Fibroblast of skin of scalp (primary cell): ENCODE results near the gene TUT4.

ENCODE experiments used
- DNase-seq: peaks from one replicate; pipeline ENCODE4 v3.0.0-alpha.2; 2013

The TUT4 gene

GRCh38 chr1:52531249-52531872 lies 21.5 kb downstream of the TUT4 start:
- DNase-seq: no peak

- no peak for DNase-seq
These were observed 22.2 kb downstream of the TUT4 start for GRCh38 chr1:52530563-52531144.

GRCh38 chr1:52523376-52523775 lies 29.5 kb downstream of the TUT4 start:
- peak; percentile 45 for DNase-seq

- peak; percentile 76 for DNase-seq
These were observed 32.7 kb downstream of the TUT4 start for GRCh38 chr1:52520148-52520547.

- DNase-seq: no peak
These were observed 33.9 kb downstream of the TUT4 start for GRCh38 chr1:52518962-52519361.

- DNase-seq: no peak
These were observed 40.9 kb downstream of the TUT4 start for GRCh38 chr1:52511851-52512615.

- DNase-seq: no peak
These were observed 41.5 kb downstream of the TUT4 start for GRCh38 chr1:52511439-52511838.

- DNase-seq: no peak
These were observed 45.9 kb downstream of the TUT4 start for GRCh38 chr1:52506920-52507546.

- no peak for DNase-seq
These were observed 46.5 kb downstream of the TUT4 start for GRCh38 chr1:52506349-52506748.

GRCh38 chr1:52504720-52505119 lies 48.2 kb downstream of the TUT4 start:
- no peak for DNase-seq

- no peak for DNase-seq
These were observed 49.2 kb downstream of the TUT4 start for GRCh38 chr1:52503706-52504105.

GRCh38 chr1:52502789-52503188 lies 50.1 kb downstream of the TUT4 start:
- no peak for DNase-seq

- no peak for DNase-seq
These were observed 65.3 kb downstream of the TUT4 start for GRCh38 chr1:52487632-52488031.

GRCh38 chr1:52482326-52483004 lies 70.4 kb downstream of the TUT4 start:
- no peak for DNase-seq

GRCh38 chr1:52479076-52479475 lies 73.8 kb downstream of the TUT4 start:
- no peak for DNase-seq

GRCh38 chr1:52477876-52478275 lies 75.0 kb downstream of the TUT4 start:
- DNase-seq: no peak

GRCh38 chr1:52476943-52477342 lies 75.9 kb downstream of the TUT4 start:
- no peak for DNase-seq

- no peak for DNase-seq
These were observed 78.1 kb downstream of the TUT4 start for GRCh38 chr1:52474807-52475206.

- no peak for DNase-seq
These were observed 79.9 kb downstream of the TUT4 start for GRCh38 chr1:52473039-52473438.

GRCh38 chr1:52472384-52472783 lies 80.5 kb downstream of the TUT4 start:
- DNase-seq: no peak

- DNase-seq: no peak
These were observed 83.8 kb downstream of the TUT4 start for GRCh38 chr1:52469108-52469507.

- no peak for DNase-seq
These were observed 89.0 kb downstream of the TUT4 start for GRCh38 chr1:52463891-52464290.

GRCh38 chr1:52461821-52462220 lies 91.1 kb downstream of the TUT4 start:
- DNase-seq: no peak
